Neural cell (in vitro differentiated cells): ENCODE measurements around the gene CYSRT1.

Experiments
- CTCF ChIP-seq: fragments of 450-650 bp; IDR thresholded peaks from 2 replicates; pipeline ENCODE4 v1.5.1; 2014; ENCODE audit warnings: antibody characterized with exemption, mild to moderate bottlenecking, moderate library complexity; ENCODE audit not compliant: poor library complexity, severe bottlenecking
- EP300 ChIP-seq: fragments of 450-650 bp; conservative IDR thresholded peaks from 2 replicates; pipeline ENCODE4 v1.6.1; 2014; ENCODE audit warnings: antibody characterized with exemption, mild to moderate bottlenecking, moderate library complexity; ENCODE audit not compliant: poor library complexity, severe bottlenecking
- EZH2 ChIP-seq: fragments of 200-600, 300-800 bp; shearing (Covaris generic), sonication (generic); IDR thresholded peaks from 2 replicates; pipeline ENCODE4 v1.6.1; 2014; ENCODE audit warnings: antibody characterized with exemption, low read length, borderline replicate concordance, mild to moderate bottlenecking; ENCODE audit not compliant: insufficient read depth, poor library complexity, severe bottlenecking
- MXI1 ChIP-seq: fragments of 450-650 bp; conservative IDR thresholded peaks from 2 replicates; pipeline ENCODE4 v1.6.1; 2014; ENCODE audit warnings: antibody characterized with exemption, mild to moderate bottlenecking; ENCODE audit not compliant: poor library complexity, severe bottlenecking
- POLR2AphosphoS5 ChIP-seq: IDR thresholded peaks from 2 replicates; pipeline ENCODE4 v1.6.1; 2012
- RAD21 ChIP-seq: fragments of 450-650 bp; conservative IDR thresholded peaks from 2 replicates; pipeline ENCODE4 v1.6.1; 2014; ENCODE audit warnings: antibody characterized with exemption, mild to moderate bottlenecking, moderate library complexity
- TAF1 ChIP-seq: IDR thresholded peaks from 2 replicates; pipeline ENCODE4 v1.6.1; 2012; ENCODE audit warnings: low read depth

- no peak for TF ChIP-seq CTCF
- TF ChIP-seq TAF1 = no peak
- no peak for TF ChIP-seq POLR2AphosphoS5
- TF ChIP-seq RAD21 = no peak
- no peak for TF ChIP-seq EZH2
- no peak for TF ChIP-seq EP300
- no peak for TF ChIP-seq MXI1
Observed at GRCh38 chr9:137233143-137233980, 8.4 kb downstream of the CYSRT1 start.
